DND-41 (cell line): Measurements from ENCODE around the gene TNFAIP2.

Experiments used
- ATAC-seq: fragments of 200-7000 bp; cut with Tn5 transposase; 3 replicates; pipeline ENCODE4 v1.9.1; 2021; ENCODE audit warnings: low read depth; ENCODE audit not compliant: insufficient read depth
- DNase-seq: peaks from one replicate; pipeline ENCODE4 v3.0.0-alpha.2; 2020
- H2AFZ ChIP-seq: 2 replicates; pipeline ENCODE4 v1.6.0; 2012; ENCODE audit warnings: low read depth, low read length
- H3K27ac ChIP-seq: 2 replicates; pipeline ENCODE4 v1.5.1; 2012; ENCODE audit warnings: low read length, inconsistent platforms
- H3K27me3 ChIP-seq: fragments of 200-600 bp; sonication (generic); 2 replicates; pipeline ENCODE4 v1.6.0; 2012; ENCODE audit warnings: low read length, mild to moderate bottlenecking, inconsistent platforms; ENCODE audit not compliant: insufficient read depth, poor library complexity
- H3K36me3 ChIP-seq: 2 replicates; pipeline ENCODE4 v1.5.1; 2012; ENCODE audit warnings: low read length, inconsistent platforms; ENCODE audit not compliant: insufficient read depth
- H3K4me1 ChIP-seq: 2 replicates; pipeline ENCODE4 v1.5.1; 2012; ENCODE audit warnings: mild to moderate bottlenecking, low read length; ENCODE audit not compliant: insufficient read depth
- H3K4me2 ChIP-seq: 2 replicates; pipeline ENCODE4 v1.6.0; 2012; ENCODE audit warnings: mild to moderate bottlenecking, moderate library complexity, low read length, inconsistent platforms; ENCODE audit not compliant: insufficient read depth
- H3K4me3 ChIP-seq, 2 experiments: fragments of 200-600 bp in 1 of 2; shearing (Covaris generic) in 1 of 2; 2 replicates each; pipeline ENCODE4 v1.5.1; 2012 to 2016; ENCODE audit warnings: inconsistent platforms in 2 of 2, low read length in 2 of 2, mild to moderate bottlenecking in 2 of 2, low read depth in 1 of 2, moderate library complexity in 1 of 2
- H3K79me2 ChIP-seq: 2 replicates; pipeline ENCODE4 v1.6.0; 2012; ENCODE audit warnings: low read length, inconsistent platforms; ENCODE audit not compliant: insufficient read depth
- H3K9ac ChIP-seq: 2 replicates; pipeline ENCODE4 v1.6.0; 2012; ENCODE audit warnings: low read depth, mild to moderate bottlenecking, inconsistent platforms, low read length, moderate library complexity
- H3K9me3 ChIP-seq: 2 replicates; pipeline ENCODE4 v1.5.1; 2012; ENCODE audit warnings: low read length, moderate library complexity, mild to moderate bottlenecking, inconsistent platforms; ENCODE audit not compliant: insufficient read depth, severe bottlenecking
- H4K20me1 ChIP-seq: 2 replicates; pipeline ENCODE4 v1.6.0; 2012; ENCODE audit warnings: low read length; ENCODE audit not compliant: insufficient read depth
- EZH2 ChIP-seq: IDR thresholded peaks from 3 replicates; pipeline ENCODE4 v1.6.1; 2012; ENCODE audit warnings: borderline replicate concordance, low read depth, mild to moderate bottlenecking, moderate library complexity, low read length, inconsistent platforms; ENCODE audit not compliant: severe bottlenecking
- TF ChIP-seq, protein P1 (sequence below): IDR thresholded peaks from 2 replicates; pipeline ENCODE4 v1.5.1; 2012; ENCODE audit warnings: borderline replicate concordance, low read length, moderate library complexity, mild to moderate bottlenecking; ENCODE audit not compliant: poor library complexity, severe bottlenecking; ENCODE audit errors: extremely low read depth

The TNFAIP2 gene

DNA sequence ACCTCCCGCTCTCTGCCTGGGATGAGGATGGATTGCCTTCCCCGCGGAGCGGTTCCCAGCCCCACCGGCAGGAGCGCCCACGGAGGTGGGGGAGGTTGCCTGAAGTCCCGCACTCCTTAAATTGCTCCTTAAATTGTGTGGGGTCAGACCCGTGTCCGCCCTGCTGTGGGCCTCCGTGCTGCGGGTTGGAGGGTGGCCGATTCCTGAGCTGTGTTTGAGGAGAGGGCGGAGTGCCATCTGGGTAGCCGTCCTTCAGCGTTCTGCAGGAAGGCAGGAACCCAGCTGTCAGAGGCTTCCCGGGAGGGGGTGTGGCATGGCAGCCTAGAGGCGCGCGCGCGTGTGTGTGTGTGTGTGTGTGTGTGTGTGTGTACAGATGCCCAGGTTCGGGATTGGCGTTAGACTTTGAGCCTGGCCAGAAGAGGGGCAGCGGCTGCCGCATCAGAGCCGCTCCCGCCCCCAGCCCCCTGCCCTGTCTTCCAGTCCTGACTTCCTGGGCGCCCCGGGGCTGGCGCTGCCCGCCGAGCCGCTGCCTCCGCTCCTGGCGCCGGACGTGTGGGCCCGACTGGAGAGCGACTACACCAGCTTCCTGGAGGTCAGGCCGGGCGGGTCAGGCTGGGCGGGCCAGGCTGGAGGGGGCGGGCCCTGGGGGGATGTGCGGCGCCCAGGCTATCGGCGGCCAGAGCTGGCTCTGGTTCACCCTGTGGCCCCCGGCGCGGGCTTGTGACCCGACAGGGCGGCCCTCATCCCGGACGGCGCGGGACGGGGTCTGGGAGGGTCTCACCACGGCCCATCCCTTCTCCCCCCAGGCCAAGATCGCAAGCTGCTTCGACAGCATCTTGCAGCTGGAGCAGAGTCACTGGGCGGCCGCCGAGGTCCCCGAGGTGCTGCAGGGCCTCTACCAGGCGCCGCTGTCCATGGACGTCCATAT lies 19.5 kb upstream of the TNFAIP2 start:
- no peak overlapping the region for H3K4me2 ChIP-seq
- H3K27me3 ChIP-seq: no peaks in the 10 kb centered on the region
- no peak overlapping the region for H3K9ac ChIP-seq

DNA sequence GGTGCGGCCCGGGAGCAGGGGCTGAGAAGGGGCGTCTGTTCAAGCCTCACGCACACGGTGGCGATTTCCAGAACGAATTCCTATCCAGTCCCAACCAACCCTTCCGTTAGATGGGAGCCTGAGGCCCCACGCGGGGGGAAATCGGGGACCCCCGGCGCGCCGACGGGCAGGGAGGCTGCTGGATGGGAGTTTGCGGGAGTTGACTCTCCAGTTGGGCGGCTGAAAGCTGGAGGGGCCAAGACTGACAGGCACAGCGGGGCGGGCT lies 18.9 kb upstream of the TNFAIP2 start:
- ATAC-seq: no peak
- Histone ChIP-seq H3K79me2 (no peaks in the 10 kb centered on the region), H3K4me1 (peaks cover 5% of the 10 kb centered on the region), H3K27me3 (no peaks in the 10 kb centered on the region), H3K4me3 (no peak overlapping the region), H4K20me1 (0 out of 2 replicates have a peak, but pooled peaks cover 3% of the 10 kb centered on the region), H2AFZ (no peak overlapping the region), H3K4me2 (no peak overlapping the region), H3K9ac (no peak overlapping the region), H3K9me3 (no peaks in the 10 kb centered on the region), H3K36me3 (no peaks in the 10 kb centered on the region), H3K27ac (no peak overlapping the region)
- no peak for DNase-seq
- TF ChIP-seq, protein P1, sequence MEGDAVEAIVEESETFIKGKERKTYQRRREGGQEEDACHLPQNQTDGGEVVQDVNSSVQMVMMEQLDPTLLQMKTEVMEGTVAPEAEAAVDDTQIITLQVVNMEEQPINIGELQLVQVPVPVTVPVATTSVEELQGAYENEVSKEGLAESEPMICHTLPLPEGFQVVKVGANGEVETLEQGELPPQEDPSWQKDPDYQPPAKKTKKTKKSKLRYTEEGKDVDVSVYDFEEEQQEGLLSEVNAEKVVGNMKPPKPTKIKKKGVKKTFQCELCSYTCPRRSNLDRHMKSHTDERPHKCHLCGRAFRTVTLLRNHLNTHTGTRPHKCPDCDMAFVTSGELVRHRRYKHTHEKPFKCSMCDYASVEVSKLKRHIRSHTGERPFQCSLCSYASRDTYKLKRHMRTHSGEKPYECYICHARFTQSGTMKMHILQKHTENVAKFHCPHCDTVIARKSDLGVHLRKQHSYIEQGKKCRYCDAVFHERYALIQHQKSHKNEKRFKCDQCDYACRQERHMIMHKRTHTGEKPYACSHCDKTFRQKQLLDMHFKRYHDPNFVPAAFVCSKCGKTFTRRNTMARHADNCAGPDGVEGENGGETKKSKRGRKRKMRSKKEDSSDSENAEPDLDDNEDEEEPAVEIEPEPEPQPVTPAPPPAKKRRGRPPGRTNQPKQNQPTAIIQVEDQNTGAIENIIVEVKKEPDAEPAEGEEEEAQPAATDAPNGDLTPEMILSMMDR: no peak
- no peak for TF ChIP-seq EZH2

More for the DNA sequence above, 19.5 kb upstream of the TNFAIP2 start:
- Histone ChIP-seq H3K9me3 (no peaks in the 10 kb centered on the region), H3K79me2 (no peaks in the 10 kb centered on the region), H3K4me3 (no peak overlapping the region), H3K36me3 (no peaks in the 10 kb centered on the region), H3K4me1 (peaks cover 5% of the 10 kb centered on the region), H2AFZ (no peak overlapping the region), H3K27ac (no peak overlapping the region), H4K20me1 (0 out of 2 replicates have a peak, but pooled peaks cover 3% of the 10 kb centered on the region)
- TF ChIP-seq, protein P1: no peak
- TF ChIP-seq EZH2: no peak
- DNase-seq (peak; percentile 46), ATAC-seq (no peak)

DNA sequence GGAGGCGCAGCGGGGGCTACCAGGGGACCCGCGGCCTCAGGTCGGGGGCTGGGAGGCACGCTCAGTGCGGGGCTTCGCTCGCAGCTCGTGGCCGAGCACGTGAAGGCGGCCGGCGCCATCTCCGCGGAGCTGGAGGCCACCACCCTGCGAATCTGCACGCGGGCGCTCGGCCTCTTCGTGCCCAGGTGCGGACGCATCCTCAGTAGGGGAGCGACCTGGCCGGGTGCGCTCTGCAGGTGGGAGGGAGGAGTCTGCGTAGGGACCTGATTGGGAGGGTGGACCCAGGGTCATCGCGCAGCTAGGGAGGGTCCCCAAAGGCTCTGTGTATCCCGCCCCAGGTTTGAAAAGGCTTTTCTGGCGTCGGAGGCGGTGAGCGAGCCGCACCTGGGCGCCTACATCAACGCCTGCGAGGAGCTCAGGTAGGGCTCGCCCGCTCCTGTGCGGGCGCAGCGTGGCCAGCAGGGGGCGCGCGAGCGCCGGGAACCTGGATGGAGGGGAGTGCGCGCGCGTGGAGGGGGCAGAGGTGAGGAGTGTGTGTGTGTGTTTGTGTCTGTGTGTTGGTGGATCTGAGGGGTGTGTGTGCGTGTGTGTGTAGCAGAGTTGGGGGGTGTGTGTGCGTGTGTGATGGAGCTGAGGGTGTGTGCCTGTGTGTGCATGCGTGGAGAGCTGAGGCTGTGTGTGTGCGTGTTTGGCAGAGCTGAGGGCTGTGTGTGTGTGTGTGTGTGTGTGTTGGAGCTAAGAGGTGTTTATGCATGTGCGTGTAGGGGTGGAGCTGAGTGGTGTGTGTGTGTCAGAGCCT lies 18.4 kb upstream of the TNFAIP2 start:
- no peak overlapping the region for H2AFZ ChIP-seq

More for the DNA sequence above, 18.4 kb upstream of the TNFAIP2 start:
- ATAC-seq: peak; percentile 91
- H3K27me3 ChIP-seq: no peaks in the 10 kb centered on the region
- H3K4me3 ChIP-seq: no peak overlapping the region
- no peak for TF ChIP-seq EZH2
- TF ChIP-seq, protein P1: peak; percentile 97
- peaks cover 5% of the 10 kb centered on the region for H3K4me1 ChIP-seq
- H3K4me2 ChIP-seq: peak overlapping the region; percentile 19; the same call in 1 of the 2 replicates
- H3K27ac ChIP-seq: no peak overlapping the region
- H3K9me3 ChIP-seq: no peaks in the 10 kb centered on the region
- DNase-seq: peak; percentile 66
- no peaks in the 10 kb centered on the region for H3K36me3 ChIP-seq
- H4K20me1 ChIP-seq: 0 out of 2 replicates have a peak, but pooled peaks cover 3% of the 10 kb centered on the region
- no peaks in the 10 kb centered on the region for H3K79me2 ChIP-seq
- no peak overlapping the region for H3K9ac ChIP-seq
